Left lung (tissue), 10 donors: ENCODE results near the gene TBC1D10A. TPM values are rescaled to one million over a fixed set of nuclear protein-coding genes. Genes with fewer than 3 reads are reported as not detected.

Experiments
- ATAC-seq: fragments of 200-7000 bp; cut with Tn5 transposase; one replicate; pipeline ENCODE4 v1.9.1; 2020; ENCODE audit warnings: moderate library complexity
- DNase-seq, 4 donors: peaks; one replicate each; pipeline ENCODE4 v3.0.0-alpha.2; 2013 to 2020
- H3K27ac ChIP-seq, 2 donors: fragments of 200-600 bp; sonication (generic) in 1 of 2; one replicate each; pipeline versions ENCODE4 v1.5.0 to v1.8.0; 2020 to 2021
- H3K27me3 ChIP-seq, 2 donors: fragments of 200-600 bp; sonication (generic) in 1 of 2; one replicate each; pipeline versions ENCODE4 v1.5.0 to v1.8.0; 2020 to 2021
- H3K36me3 ChIP-seq, 2 donors: fragments of 200-600 bp; sonication (generic) in 1 of 2; one replicate each; pipeline versions ENCODE4 v1.5.0 to v1.8.0; 2020 to 2021
- H3K4me1 ChIP-seq, 2 donors: fragments of 200-600 bp; one replicate each; pipeline ENCODE4 v1.8.0; 2021
- H3K4me3 ChIP-seq, 2 donors: fragments of 200-600 bp; sonication (generic) in 1 of 2; one replicate each; pipeline versions ENCODE4 v1.5.0 to v1.8.0; 2020 to 2021; ENCODE audit warnings: mild to moderate bottlenecking in 1 of 2
- H3K9me3 ChIP-seq, 2 donors: fragments of 200-600 bp; sonication (generic) in 1 of 2; one replicate each; pipeline versions ENCODE4 v1.5.0 to v1.8.0; 2020 to 2021
- intact Hi-C, 2 donors: fragments of 100-400 bp; cut with DNase I; formaldehyde crosslinking; loops; one replicate each; pipeline versions ENCODE4 v1.11.2 to v1.14.2; 2022
- polyA plus RNA-seq, 6 donors: library from polyadenylated mRNA; unstranded; fragments of 120-200 nt; gene quantifications; one replicate each; pipeline ENCODE4 v1.2.1, GENCODE V29; 2013; ENCODE audit not compliant: insufficient read length in 6 of 6
- total RNA-seq, 2 donors: library from RNA; stranded (reverse); fragmentation: NEBNext Ultra II Directional; extraction: Animal tissue kit (Norgen Biotek cat#: 25700); gene quantifications; one replicate each; pipeline ENCODE4 v1.2.1, GENCODE V29; 2021
- TF ChIP-seq, protein P1 (sequence below), 2 donors: fragments of 200-600 bp; sonication (generic) in 1 of 2; IDR thresholded peaks; one replicate each; pipeline versions ENCODE4 v1.5.0 to v1.8.0; 2021; ENCODE audit warnings: antibody characterized with exemption in 2 of 2
- donor health status: DM: no; HTN: yes; CAD: no.
- donor health status: DM: no; HTN: no; CAD: no.

The TBC1D10A gene
- total and polyA plus RNA-seq, 8 donors: 15.4 to 25.4 (median 18.2) TPM

DNA sequence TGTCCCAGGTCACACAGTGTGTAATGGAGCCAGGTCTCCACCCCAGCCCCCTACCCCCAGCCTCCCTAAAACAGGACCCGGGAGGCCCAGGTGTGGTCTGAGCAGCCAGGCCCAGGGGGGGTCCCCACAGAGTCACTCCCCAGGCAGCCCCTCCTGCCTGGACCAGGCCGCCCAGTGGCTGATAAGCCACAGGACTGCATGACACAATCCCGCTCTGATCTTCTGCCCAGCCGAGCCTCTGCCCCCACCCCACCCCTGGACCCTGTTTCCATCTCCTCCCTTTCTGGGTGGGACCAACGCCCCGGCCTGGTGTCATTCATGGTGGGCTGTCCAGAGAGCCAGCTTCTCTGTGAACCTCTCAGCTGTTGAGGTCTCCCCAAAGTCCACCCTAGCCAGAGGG is 72.4 kb downstream of the TBC1D10A start:
- ATAC-seq (no peak), DNase-seq (peak in 1 of 4 donors; percentile 41)

DNA sequence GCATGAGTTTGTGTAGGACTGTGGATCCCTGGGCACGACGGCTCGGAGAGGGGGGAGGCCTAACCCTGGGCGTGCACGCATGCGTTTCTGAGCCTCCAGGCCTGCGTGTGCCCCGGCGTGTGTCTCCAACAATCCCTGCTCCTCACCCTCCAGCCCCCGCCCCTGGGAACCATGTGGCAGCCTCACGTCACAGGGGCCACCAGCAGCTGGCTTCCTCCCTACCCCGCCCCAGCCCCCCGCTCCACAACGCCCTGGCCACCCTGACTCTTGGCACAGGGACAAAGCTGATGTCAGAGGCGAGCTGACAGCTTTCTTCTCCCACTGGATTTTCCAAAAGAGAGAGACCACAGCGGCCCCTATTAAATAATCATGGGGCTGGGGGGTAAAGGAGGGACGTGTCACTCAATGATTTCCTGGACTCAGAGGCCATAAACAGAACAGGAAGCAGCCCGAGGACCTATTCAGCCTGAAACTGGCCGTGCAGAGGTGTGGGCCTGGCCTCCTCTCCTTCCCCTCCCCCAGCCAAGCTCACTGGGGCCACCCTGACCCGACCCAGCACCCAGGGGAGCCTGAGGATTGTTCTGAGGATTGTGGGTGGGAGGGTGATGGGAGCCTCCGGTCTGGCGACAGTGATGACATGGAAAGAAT is 73.4 kb downstream of the TBC1D10A start:
- ATAC-seq (no peak), DNase-seq (peak in 2 of 4 donors; percentile 85 to 90)
- no peak overlapping the region for H3K4me3 ChIP-seq
- no peaks in the 10 kb centered on the region for H3K9me3 ChIP-seq
- intact Hi-C loops: no loop called here
- H3K4me1 ChIP-seq: peaks cover 2 to 54% of the 10 kb centered on the region in 2 donors
- H3K36me3 ChIP-seq: no peaks in the 10 kb centered on the region
- H3K27me3 ChIP-seq: peaks cover 0 to 9% of the 10 kb centered on the region in 2 donors
- TF ChIP-seq, protein P1, sequence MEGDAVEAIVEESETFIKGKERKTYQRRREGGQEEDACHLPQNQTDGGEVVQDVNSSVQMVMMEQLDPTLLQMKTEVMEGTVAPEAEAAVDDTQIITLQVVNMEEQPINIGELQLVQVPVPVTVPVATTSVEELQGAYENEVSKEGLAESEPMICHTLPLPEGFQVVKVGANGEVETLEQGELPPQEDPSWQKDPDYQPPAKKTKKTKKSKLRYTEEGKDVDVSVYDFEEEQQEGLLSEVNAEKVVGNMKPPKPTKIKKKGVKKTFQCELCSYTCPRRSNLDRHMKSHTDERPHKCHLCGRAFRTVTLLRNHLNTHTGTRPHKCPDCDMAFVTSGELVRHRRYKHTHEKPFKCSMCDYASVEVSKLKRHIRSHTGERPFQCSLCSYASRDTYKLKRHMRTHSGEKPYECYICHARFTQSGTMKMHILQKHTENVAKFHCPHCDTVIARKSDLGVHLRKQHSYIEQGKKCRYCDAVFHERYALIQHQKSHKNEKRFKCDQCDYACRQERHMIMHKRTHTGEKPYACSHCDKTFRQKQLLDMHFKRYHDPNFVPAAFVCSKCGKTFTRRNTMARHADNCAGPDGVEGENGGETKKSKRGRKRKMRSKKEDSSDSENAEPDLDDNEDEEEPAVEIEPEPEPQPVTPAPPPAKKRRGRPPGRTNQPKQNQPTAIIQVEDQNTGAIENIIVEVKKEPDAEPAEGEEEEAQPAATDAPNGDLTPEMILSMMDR (IDR thresholded peaks at IDR 0.05): no peak
- H3K27ac ChIP-seq: no peak overlapping the region

More for the DNA sequence above, 72.4 kb downstream of the TBC1D10A start:
- Histone ChIP-seq H3K27ac (no peak overlapping the region), H3K9me3 (no peaks in the 10 kb centered on the region), H3K36me3 (no peaks in the 10 kb centered on the region), H3K4me1 (peaks cover 2 to 48% of the 10 kb centered on the region in 2 donors), H3K27me3 (no peaks in the 10 kb centered on the region), H3K4me3 (no peak overlapping the region)
- TF ChIP-seq, protein P1 (IDR thresholded peaks at IDR 0.05): no peak
- intact Hi-C loops: no loop called here

DNA sequence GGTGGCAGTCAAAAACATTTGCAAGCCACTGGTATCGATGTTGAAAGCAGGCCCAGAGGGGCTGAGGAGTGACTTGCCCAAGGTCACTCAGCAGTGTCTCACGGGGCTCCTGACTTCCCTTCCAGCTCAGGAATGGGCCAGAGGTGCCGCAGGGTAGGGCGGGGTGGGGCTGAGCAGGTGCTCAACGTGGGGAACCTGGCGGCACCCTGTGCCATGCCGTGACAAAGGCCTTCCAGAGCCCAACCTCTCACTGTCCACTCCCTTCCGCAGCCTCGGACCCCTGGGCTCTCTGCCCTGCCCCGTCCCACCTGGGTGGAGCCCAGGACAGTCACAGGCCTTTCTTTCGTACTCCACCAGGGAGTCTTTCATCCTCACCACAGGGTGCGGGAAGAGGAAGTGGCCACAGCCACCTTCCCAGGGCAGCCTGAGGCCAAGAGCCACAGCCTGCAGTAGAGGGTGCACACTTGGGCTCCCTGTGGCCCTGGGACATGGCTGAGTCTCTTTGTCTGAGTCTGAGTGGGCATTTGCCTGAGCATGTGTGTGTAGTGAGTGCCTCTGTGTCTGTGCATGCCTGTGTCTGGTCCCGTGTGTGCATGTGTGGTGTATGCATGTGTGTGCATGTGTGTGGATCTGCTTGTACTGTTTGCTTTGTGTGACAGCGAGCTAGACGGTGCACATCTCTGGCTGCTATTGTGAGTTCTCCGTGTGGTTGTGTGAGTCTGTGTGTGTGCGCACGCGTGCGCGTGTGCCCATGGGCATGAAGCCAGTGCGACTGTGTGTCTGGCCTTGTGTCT is 74.1 kb downstream of the TBC1D10A start:
- Histone ChIP-seq H3K27ac (peak overlapping the region in 1 of 2 donors; percentile 29), H3K4me1 (peaks cover 2 to 61% of the 10 kb centered on the region in 2 donors)
- intact Hi-C loops: no loop called here

GRCh38 chr22:30251711-30252110 is 75.0 kb downstream of the TBC1D10A start:
- Histone ChIP-seq H3K4me1 (peaks cover 7 to 70% of the 10 kb centered on the region in 2 donors), H3K4me3 (no peak overlapping the region), H3K27me3 (peaks cover 0 to 25% of the 10 kb centered on the region in 2 donors), H3K36me3 (no peaks in the 10 kb centered on the region), H3K9me3 (no peaks in the 10 kb centered on the region), H3K27ac (peak overlapping the region in 1 of 2 donors; percentile 29)
- DNase-seq: no peak
- intact Hi-C loops: no loop called here
- no peak for ATAC-seq
- TF ChIP-seq, protein P1 (IDR thresholded peaks at IDR 0.05): no peak

More for the DNA sequence above, 74.1 kb downstream of the TBC1D10A start:
- DNase-seq: no peak
- Histone ChIP-seq H3K27me3 (peaks cover 0 to 16% of the 10 kb centered on the region in 2 donors), H3K36me3 (no peaks in the 10 kb centered on the region), H3K4me3 (no peak overlapping the region), H3K9me3 (no peaks in the 10 kb centered on the region)
- TF ChIP-seq, protein P1 (IDR thresholded peaks at IDR 0.05): no peak
- no peak for ATAC-seq

DNA sequence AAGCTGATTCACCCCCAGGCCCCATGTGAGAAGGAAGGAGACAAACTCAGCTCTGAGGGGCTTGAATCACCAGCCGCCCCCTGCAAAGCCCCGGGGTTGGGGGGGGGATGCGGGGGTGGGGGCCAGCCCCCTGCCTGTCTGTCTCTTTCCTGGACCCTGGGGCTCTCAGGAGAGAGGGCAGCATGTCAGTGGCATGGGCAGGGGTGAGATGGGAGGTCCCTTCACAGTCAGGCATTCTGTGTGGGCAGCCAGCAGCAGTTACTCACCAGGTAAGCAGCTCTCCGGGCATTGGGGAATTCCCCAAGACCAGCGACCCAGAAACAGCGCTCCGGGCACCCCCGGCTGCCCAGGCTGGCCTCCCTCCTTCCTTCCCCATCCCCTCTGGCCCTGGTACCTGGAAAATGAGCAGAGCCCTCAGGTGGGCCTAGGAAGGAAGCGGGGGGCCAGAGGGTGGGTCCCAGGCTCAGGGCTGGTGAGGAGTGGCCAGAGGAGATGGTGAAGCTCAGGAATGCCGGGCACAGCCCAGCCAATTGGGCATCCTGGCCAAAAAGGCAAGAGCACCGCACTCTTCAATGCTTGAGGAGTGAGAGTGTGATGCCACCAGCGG is 76.0 kb downstream of the TBC1D10A start:
- DNase-seq (no peak), ATAC-seq (peak; percentile 48)
- Histone ChIP-seq H3K27ac (no peak overlapping the region), H3K9me3 (no peaks in the 10 kb centered on the region), H3K36me3 (no peaks in the 10 kb centered on the region), H3K27me3 (peaks cover 0 to 34% of the 10 kb centered on the region in 2 donors), H3K4me3 (no peak overlapping the region), H3K4me1 (peaks cover 9 to 74% of the 10 kb centered on the region in 2 donors)
- intact Hi-C loops: no loop called here
- TF ChIP-seq, protein P1 (IDR thresholded peaks at IDR 0.05): no peak
